GM18861 (cell line): Measurements from ENCODE around the gene TCHHL1.

Source experiments
- ATAC-seq: cut with Tn5 transposase; IDR thresholded peaks from one replicate; pipeline ENCODE4 v1.9.1; 2021; ENCODE audit not compliant: unreplicated experiment

Gene TCHHL1

DNA sequence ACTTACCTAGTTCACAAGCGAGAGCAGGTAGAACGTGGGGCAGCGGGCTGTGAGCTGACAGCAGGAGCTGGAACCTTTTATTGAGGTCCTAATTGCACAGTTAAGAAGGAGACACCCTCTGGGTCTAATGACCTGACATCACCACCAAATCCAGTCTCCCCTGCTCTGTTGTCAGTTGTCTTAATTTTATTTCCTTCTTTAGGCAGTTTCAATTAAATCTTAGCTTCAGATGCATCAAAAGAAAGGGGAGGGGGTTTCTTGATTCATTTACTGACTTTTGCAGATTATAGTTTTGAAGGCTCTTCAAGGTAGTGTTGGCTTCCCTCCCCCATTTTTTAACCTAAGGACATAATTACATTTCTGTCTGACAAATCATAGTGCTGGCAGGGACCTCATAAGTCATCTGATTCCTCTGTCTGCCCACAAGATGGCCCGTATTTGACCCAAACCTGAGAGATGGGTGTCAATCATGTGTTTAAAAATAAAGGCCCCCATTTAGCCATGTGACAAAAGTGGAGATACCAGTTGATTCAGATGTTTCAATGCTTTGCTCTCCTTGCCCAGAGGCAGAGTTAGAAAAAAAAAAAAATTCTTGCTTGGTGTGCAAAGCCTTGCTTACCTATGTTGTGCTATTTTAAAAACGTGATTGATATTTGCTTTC lies at the start of gene TCHHL1:
Gene TCHHL1 (minus strand): TSS at position 51 of the 661 bp plus-strand sequence. CDS start 921 bp downstream, outside the sequence.
- no peak for ATAC-seq

DNA sequence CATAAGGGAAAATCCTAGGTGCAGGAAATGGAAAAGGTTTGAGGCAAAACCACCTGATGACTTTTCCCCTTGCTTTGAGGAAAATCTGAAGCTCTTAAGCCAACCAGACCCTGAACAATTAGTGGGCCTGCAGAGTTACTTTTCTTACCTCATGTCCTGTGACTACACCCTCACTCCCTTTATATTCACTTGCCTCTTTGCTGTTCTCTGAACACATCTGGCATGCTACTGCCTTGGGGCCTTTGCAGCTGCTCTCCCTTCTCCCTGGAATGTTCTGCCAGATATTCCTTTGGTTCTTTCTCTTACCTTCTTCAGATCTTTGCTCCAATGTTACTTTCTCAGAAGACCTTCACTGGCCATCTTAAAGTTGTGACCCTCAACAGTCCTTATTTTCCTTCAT lies 48.4 kb upstream of the TCHHL1 start:
- ATAC-seq, result no peak

DNA sequence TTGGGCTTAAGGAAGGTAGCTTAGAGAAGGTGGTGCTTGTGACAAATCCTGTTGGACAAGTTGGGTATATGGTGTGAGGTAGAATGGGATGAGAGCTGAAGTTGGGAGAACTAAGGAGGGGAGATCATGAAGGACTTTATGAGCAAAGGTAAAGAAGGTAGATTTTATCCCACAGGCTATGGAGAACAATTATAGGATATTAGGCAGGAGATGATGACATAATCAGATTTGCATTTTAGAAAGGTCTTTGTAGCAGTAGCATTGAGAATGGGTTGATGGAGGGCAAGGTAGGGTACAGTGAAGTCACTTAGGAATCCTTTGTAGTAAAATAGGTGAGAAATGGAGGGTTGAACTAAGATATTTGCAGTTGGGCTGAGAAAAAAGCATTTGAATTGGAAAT lies 41.3 kb upstream of the TCHHL1 start:
- no peak for ATAC-seq

DNA sequence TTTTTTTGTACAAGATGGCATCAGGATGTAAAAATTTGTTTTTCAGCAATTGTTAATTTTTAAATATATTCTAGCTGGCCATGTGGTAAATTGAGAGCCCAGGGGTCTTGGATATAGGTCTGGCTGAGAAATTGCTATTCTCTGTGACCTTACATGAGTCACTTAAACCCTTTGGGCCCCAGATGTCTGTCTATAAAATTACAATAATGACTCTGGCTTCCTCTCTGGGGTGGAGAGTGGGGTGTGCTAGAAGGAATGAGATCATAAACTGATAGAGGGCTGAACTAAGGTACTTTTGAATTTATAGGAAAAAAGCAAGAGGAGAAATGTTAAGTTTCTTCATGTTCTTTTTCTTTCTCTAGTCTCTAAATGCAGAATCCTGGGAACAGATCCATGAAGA lies 38.8 kb upstream of the TCHHL1 start:
- ATAC-seq, result no peak

DNA sequence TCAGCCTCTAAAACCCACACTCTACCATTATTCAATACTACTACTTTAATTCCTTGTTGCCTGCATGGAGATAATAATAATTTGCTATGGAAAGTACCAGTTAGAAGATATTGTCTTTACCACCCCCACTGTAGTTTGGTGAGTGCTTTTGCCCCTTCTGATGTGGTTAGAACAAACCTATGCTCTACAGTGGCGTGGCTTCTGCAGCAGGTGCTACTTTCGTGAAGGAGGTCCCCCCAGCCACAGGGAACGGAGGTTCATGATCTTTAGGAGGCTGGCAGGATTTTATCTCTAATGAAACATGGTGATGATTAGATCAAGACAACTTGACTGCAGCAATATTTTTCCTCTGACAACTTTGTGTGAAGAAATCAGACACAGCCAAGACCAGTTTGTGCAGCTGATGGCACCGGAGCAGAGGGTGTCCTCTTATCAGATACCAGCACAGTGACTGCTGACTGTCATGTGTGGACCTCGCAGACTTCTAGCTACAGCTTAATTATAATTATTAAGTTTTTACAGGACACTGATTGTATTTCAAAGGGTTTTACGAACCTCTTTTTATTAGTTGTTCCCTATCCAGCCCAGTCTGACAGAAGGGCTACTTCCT lies 37.1 kb upstream of the TCHHL1 start:
- ATAC-seq, result no peak

DNA sequence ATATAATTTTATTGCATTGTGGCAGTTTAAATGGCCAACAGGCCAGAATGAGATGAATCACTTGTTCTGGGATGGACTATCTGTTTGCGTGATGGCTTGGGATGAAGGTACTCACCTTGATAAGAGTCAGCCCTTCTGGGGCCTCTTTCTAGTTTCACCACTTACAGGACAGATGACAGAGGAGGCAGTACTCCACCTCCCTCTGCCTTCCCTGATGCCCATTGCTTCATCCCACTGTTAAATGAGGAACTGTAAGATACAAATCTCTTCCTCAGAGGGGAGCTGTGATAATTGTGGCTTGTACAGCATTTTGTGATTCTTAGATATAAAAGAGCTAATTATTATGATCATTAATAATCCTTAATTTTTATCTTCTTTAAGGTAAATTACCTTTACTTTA lies 30.1 kb upstream of the TCHHL1 start:
- ATAC-seq, result no peak

DNA sequence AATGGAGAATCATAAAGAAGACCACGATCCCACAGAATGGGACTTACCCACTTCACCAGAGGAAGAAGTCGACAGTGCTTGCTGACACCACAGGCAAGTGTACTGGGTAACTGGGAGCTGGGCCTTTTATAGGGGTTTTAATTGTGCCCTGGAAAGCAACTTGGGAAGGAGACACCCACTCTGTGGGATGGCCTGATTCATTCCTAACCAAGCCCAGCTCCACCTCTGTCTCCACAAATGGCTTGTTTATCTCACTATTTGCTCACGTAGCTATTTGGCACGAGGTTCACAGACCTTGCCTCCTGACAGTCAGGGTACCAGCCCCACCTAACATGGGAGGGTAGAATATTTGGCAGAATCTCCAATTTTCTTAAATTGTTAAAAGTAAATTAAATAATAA lies 26.5 kb upstream of the TCHHL1 start, which contains the start of gene TCHH:
Gene TCHH (minus strand): TSS at position 101 of the 400 bp plus-strand sequence. CDS start 1,364 bp downstream, outside the sequence.
- no peak for ATAC-seq

DNA sequence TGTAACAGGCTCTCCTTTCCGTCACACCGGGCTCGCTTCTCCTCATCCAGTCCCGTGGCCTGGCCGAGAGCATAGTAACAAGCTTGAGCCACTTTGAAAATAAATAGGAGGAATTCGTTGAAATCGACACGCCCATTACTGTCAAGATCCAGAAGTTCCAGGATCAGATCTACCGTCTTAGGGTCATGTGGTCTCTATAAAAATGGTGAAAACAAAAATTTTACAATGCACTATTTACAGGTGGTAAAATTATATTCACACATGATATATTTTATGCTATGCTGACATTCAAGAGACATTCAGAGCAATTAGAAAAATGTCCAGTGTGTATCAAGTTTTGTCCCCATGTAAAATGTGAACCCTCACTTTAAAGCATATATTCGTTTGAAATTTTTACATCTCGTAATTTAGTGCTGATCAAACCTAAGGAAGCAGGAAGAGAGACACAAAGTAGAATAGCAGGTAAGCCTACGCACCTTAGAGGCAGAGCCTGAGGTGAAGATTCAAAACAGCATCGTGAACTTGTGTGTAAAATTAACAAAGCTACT lies 24.1 kb upstream of the TCHHL1 start:
- no peak for ATAC-seq

DNA sequence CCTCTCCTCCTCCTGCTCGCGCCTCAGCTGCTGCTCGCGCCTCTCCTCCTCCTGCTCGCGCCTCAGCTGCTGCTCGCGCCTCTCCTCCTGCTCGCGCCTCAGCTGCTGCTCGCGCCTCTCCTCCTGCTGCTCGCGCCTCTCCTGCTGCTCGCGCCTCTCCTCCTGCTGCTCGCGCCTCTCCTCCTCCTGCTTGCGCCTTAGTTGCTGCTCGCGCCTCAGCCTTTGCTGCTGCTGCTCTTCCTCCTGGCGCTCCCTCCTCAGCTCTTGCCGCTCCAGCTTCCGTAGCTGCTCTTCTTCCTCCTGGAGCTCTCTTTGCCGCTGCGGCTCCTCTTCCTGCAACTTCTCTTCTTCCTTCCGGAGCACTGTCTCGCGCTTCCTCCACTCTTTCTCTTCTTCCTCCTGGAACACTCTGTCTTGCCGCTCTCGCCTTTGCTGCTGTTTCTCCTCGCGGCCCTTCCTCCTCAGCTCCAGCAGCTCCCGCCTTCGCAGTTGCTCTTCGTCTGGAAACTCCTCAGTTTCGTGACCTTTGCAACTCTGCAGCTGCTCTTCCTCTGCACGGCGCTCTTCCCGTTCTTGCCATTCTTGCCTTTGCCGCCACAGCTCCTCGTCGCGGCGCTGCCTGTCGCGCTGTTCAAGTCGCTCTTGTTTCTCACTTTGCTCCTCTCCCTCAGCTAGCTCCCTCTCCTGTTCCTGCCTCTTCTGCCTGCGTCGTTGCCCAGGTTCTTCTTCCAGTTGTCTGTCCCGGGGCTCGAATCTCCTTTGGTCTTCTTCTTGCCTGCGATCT lies 23.4 kb upstream of the TCHHL1 start:
- no peak for ATAC-seq

DNA sequence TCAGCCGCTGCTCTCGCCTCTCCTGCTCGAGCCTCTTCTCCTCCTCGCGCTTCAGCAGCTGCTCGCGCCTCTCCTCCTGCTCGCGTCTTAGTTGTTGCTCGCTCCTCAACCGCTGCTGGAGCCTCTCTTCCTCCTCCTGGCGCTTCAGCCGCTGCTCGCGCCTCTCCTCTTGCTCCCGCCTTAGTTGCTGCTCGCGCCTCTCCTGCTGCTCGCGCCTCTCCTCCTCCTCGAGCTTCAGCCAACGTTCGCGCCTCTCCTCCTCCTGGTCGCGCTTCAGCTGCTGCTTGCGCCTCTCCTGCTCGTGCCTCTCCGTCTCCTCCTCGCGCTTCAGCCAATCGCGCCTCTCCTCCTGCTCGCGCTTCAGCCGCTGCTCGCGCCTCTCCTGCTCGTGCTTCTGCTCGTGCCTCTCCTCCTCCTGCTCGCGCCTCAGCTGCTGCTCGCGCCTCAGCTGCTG lies 22.7 kb upstream of the TCHHL1 start:
- ATAC-seq, result no peak

DNA sequence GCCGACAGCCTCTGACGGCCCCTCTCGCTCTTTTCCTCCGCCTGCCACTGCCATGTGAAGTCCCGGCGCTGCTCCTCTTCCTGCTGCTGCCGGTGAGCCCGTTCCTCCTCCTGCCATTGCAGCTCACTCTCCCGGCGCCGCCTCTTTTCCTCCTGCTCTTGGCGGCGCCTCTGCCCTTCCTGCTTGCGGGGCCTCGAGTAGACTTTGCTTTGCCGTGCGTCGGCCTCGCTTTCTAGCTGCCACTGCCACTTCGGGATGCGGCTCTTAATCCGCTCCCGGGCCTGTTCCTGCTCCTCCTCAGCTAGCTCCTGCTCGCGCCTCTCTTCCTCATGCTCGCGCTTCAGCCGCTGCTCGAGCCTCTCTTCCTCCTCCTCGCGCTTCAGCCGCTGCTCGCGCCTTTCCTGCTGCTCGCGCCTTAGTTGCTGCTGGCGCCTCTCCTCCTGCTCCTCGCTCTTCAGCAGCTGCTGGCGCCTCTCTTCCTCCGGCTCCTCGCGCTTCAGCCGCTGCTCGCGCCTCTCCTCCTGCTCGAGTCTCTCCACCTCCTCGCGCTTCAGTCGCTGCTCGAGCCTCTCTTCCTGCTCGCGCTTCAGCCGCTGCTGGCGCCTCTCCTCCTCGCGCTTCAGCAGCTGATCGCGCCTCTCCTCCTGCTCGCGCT lies 22.1 kb upstream of the TCHHL1 start:
- ATAC-seq, result no peak

DNA sequence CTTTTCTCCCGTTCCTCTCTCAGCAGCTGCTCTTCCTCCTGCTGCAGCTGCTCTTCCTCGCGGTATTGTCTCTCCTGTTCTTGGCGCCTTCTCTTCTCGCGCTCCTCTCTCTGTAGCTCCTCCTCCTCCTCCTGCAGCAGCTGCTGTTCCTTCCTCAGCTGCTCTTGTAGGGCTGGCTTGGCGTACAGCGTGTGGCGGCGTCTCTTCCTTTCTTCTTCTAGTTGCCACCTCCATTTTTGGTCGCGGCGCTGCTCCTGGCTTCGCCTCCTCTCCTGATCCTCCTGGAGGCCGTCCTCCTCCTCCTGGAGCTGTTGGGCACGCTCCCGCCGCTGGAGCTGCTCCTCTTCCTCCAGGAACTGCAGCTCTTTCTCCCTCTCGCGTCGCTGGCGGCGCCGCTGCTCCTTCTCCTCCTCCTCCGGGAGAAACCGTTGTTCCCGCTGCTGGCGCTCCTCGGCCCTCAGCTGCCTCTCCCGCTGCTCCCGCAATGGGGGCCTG lies 21.5 kb upstream of the TCHHL1 start:
- ATAC-seq, result no peak

DNA sequence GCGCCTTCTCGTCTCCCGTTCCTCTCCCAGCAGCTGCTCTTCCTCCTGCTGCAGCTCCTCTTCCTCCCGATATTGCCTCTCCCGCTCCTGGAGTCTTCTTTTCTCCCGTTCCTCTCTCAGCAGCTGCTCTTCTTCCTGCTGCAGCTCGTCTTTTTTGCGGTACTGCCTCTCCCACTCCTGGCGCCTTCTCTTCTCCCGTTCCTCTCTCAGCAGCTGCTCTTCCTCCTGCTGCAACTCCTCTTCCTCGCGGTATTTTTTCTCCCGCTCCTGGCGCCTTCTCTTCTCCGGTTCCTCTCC lies 21.1 kb upstream of the TCHHL1 start:
- no peak for ATAC-seq

DNA sequence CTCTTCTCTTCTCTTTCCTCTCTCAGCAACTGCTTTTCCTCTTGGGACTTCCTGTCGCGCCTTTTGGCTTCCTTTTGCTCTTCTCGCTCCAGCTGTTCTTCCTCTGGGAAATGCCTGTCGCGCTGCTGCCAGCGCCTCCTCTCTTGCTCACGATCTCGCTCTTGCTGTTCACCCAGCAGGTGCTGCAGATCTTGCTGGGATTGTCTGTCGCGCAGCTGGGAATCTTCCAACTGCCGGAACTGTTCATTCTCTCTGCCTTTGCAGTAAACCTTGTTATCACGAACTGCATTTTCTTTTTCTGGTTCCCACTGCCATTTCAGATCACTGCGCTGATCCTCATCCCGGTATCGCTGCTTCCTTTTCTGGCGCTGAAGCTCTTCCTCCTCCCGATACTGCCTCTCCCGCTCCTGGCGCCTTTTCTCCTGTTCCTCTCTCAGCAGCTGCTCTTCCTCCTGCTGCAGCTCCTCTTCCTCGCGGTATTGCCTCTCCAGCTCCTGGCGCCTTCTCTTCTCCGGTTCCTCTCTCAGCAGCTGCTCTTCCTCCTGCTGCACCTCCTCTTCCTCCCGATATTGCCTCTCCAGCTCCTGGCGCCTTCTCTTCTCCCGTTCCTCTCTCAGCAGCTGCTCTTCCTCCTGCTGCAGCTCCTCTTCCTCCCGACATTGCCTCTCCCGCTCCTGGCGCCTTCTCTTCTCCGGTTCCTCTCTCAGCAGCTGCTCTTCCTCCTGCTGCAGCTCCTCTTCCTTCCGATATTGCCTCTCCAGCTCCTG lies 20.6 kb upstream of the TCHHL1 start:
- ATAC-seq, result no peak

DNA sequence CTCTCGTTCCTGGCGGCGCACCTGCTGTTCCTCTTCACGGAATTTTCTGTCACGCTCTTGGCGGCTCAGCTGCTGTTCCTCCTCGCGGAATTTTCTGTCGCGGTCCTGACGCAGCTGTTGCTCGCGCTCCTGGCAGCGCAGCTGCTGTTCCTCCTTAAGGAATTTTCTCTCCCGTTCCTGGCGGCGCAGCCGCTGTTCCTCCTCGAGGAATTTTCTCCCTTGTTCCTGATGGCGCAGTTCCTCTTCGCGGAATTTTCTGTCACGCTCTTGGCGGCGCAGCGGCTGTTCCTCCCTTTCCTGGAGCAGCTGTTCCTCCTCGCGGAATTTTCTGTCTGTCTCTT lies 20.0 kb upstream of the TCHHL1 start:
- no peak for ATAC-seq

DNA sequence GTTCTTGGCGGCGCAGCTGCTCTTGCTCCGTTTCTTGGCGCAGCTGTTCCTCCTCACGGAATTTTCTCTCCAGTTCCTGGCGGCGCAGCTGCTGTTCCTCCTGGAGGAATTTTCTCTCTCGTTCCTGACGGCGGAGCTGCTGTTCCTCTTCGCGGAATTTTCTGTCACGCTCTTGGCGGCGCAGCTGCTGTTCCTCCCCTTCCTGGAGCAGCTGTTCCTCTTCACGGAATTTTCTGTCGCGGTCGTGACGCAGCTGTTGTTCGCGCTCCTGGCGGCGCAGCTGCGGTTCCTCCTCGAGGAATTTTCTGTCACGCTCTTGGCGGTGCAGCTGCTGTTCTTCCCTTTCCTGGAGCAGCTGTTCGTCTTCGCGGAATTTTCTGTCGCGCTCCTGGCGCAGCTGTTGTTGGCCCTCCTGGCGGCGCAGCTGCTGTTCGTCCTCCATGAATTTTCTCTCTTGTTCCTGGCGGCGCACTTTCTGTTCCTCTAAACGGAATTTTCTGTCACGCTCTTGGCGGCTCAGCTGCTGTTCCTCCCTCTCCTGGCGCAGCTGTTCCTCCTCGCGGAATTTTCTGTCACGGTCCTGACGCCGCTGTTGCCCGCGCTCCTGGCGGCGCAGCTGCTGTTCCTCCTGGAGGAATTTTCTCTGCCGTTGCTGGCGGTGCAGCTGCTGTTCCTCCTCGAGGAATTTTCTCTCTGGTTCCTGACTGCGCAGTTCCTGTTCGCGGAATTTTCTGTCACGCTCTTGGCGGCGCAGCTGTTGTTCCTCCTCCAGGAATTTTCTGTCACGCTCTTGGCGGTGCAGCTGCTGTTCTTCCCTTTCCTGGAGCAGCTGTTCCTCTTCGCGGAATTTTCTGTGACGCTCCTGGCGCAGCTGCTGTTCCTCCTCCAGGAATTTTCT lies 19.4 kb upstream of the TCHHL1 start:
- no peak for ATAC-seq

DNA sequence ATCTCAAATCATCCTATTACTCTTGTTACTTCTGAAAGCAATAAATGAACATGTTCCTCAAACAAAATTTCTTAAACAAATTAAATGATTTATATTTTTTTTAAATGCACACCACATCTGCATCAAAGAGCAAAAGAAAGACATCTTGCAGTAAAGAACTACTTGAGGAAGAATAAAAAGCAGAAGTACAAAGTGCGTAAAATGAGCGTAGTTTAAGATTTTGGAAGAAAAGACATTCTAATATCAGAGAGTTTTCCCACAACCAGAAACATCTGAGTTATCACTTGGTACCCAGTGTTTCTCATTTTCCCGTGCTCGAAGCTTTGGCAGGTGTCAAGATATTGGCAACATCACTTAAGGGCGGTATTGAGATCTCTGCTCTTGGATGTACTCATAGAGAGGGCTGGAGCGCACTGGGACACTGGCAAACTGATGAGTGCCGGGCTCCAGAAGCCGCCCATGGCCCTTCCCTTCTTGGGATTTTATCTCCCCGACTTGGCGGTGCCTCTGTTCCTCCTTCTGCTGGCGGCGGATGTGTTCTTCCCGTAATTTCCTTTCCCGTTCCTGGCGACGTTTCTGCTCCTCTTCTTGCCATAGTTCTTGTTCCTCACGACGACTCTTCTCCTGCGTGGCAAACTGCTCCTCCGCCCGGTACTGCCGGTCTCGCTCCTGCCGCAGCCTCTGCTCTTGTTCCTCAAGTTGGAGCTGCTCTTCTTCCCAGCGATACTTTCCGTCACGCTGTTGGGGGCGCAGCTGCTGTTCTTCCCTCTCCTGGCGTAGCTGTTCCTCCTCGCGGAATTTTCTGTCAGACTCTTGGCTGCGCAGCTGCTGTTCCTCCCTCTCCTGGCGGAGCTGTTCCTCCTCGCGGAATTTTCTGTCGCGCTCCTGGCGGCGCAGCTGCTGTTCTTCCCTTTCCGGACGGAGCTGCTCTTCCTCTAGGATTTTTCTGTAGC lies 18.4 kb upstream of the TCHHL1 start:
- ATAC-seq, result no peak

DNA sequence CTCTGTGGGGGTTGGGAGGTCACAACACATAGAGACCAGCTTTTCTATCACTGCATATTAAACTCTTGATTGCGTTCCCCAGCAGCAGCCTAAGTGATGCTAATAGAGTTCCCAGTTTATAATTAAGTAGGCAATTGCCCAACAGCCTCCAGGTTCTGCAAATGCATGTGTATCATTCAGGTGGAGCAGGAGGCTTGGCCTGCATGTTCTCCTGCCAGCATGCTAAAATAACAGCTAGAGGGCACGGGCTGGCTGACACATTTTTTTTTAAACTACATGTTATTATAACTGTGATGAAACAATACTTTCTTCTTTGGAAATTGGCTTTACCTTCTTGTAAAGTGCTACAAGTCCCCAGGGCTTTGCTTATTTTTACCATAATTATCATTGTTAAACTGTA lies 16.0 kb upstream of the TCHHL1 start:
- ATAC-seq, result no peak
